HG03469 (cell line): ENCODE measurements around the gene KCNS1.

ENCODE experiments used
- ATAC-seq: cut with Tn5 transposase; IDR thresholded peaks from one replicate; pipeline ENCODE4 v1.9.1; 2021; ENCODE audit warnings: mild to moderate bottlenecking, moderate library complexity, moderate number of reproducible peaks; ENCODE audit not compliant: unreplicated experiment

The KCNS1 gene

DNA sequence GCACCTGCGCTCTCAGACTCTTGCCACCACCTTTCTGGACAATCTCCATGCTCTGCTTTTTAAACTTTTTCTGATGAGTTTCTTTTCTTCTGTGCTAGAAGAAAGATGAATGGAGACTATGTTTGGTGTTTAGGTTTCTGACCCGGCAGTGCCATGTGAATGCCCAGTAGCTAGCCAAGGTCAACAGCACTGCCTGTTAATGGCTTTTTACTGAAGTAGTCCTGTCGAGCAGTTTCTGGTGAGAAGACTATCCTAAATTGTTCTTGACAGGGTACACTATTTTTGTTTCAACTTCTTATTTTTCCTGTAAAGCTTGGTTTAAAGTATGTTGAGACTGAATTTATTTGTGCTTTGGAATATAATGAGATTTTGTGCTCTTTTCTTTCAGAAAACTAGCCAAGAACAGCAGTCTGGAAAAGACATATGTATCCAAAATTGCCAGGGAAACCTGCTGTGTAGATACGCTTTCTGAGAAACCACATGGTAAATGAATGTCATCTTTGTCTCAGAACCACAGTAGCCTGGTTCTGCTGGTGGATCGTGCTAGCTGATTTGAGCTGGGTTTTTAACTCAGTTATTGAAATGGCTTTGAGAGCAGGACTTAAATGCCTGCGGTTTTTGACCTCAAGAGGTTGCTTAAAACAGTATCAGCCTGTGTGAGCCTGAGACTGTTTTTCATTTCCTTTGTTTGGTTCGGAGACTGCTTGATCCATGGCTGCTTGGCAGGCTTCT, 48.1 kb downstream of the KCNS1 start:
- no peak for ATAC-seq

DNA sequence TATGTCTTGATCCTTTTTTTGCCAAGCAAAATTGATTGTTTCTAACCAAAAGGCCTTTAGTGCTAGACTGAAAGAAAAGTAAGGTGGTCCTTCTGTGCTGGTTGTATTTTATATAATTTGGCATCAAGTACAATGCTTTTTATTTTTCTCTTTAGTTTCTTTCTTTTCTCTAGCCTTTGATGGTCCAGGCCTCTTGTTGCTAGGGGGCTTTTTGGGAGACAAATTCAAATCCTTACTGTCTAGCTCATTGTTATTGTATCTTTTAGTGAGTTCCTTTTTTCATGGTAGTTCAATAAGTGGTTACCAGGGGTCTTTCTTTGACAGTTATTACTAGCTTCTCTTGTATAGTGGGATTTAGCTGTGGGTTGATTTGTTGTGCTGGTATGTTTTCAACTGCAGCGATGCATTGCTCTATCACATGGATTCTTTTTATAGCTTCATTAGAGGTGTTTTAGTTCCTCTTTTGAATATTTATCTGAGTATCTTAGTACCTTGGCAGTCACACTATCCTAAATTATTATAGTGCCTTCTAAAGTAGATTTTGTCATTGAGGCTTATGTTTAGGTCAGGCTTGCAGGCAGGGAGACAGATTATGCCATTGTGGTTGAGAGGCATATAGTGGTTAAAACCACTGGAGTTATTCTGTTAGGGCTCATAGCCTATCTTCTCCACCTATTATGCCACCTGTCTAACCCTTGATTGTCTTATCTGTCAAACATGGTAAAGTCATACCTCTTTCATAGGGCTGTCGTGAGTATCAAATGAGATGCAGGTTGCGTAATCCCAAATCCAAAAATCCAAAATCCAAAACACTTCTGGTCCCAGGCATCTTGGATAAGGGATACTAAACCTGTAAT, 49.5 kb downstream of the KCNS1 start:
- no peak for ATAC-seq

DNA sequence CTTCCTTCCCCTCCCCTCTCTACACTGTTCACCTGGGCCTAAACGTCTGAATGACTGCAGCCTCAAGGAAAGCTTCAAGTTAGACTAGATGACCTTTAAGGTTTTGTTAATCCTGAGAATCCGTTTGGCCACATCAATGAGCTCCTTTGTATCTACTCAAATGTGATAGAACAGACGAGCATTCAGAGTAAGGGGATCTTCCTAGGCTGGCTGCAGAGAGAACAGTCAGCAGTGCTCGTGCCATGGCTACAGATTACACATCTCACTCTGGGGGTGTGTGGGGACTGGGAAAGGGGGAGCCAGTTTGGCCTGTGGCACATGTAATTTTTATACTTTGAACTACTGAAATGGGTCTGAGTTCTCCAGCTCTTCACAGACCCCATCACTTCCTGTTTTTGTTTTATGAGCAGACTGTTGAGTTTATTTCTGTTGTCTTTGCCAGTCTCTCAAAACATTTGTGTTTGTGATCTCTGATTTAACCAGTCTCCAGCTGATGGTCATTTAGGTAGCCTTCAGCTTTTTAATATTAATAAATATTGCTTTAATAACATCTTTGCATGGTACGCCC, 50.9 kb downstream of the KCNS1 start:
- no peak for ATAC-seq

DNA sequence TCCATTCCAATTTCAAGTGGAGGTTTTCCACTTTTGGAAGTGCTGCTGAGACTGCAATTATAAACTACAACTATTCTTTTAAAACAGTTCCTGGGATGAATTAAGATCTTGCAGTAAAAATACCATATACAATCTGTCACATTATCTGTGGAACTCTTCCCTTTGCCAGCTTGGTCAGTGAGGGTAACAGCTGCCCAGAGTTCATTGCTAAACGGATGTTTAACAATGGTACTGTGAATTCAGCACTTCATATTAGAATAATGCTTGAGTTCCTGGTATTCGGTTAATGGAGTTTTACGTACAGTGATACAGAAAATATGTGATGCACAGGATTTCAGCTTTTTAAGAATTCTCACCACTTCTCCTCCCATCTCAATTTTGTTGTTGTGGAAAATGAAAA, 51.5 kb downstream of the KCNS1 start:
- no peak for ATAC-seq

- ATAC-seq: no peak
Observed at GRCh38 chr20:45047581-45048119, 53.3 kb downstream of the KCNS1 start.

DNA sequence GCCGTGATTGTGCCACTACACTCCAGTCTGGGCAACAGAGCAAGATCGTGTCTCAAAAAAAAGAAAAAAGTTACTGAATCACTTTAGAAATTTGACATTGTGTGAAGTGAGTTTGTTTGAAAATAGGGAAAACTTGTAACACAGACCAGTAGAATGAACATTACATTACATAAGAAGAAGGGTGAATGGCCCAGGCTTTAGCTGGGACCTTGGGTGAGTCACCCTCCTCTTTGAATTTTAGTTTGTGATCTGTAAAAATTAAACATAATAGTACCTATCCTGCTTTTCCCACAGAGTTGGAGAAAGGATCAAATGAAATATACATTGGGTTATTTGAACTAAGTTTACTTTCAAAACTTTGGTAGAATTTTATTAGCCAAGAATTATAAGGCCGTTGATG, 56.3 kb downstream of the KCNS1 start:
- no peak for ATAC-seq

- no peak for ATAC-seq
Observed at GRCh38 chr20:45044084-45044573, 56.8 kb downstream of the KCNS1 start.

- ATAC-seq: no peak
Observed at GRCh38 chr20:45042978-45043377, 57.9 kb downstream of the KCNS1 start.
